ENCODE data around the gene RAI1.

RAI1 gene

GRCh38 chr17:17839791-17840707 lies 158.8 kb downstream of the RAI1 start (continued):
- TF ChIP-seq ZNF623 (tag by site-specific recombination; IDR thresholded peaks at IDR 0.05) (peak; percentile 23; the same call in 1 of the 2 replicates), RBAK (tag by site-specific recombination; IDR thresholded peaks at IDR 0.05) (no peak), ZNF521 (tag by site-specific recombination; IDR thresholded peaks at IDR 0.05) (no peak), KLF17 (tag by site-specific recombination; IDR thresholded peaks at IDR 0.05) (peak; percentile 66; the same call in 1 of the 2 replicates), OVOL3 (tag by site-specific recombination; IDR thresholded peaks at IDR 0.05) (no peak), TCF7L2 (IDR thresholded peaks at IDR 0.05; ENCODE audit: borderline replicate concordance, low read depth, low read length) (no peak), PRDM2 (tag by site-specific recombination; IDR thresholded peaks at IDR 0.05; ENCODE audit: borderline replicate concordance) (no peak), ZNF266 (tag by site-specific recombination; IDR thresholded peaks at IDR 0.05; ENCODE audit: low read depth) (no peak), ZNF335 (tag by site-specific recombination; conservative IDR thresholded peaks at IDR 0.05) (peak; percentile 71), ZNF548 (tag by site-specific recombination; IDR thresholded peaks at IDR 0.05) (no peak), ZNF211 (tag by site-specific recombination; IDR thresholded peaks at IDR 0.05; ENCODE audit: low read depth) (no peak), ZFP41 (tag by site-specific recombination; IDR thresholded peaks at IDR 0.05; ENCODE audit: borderline replicate concordance) (no peak), OSR2 (tag by site-specific recombination; IDR thresholded peaks at IDR 0.05) (peak; percentile 55), ZNF518A (tag by site-specific recombination; conservative IDR thresholded peaks at IDR 0.05; ENCODE audit: low read depth) (no peak), ZFP37 (tag by site-specific recombination; IDR thresholded peaks at IDR 0.05) (no peak), ZBTB17 (tag by site-specific recombination; IDR thresholded peaks at IDR 0.05) (peak; percentile 58; the same call in 1 of the 2 replicates), ZNF2 (tag by site-specific recombination; IDR thresholded peaks at IDR 0.05) (no peak), ZNF133 (tag by site-specific recombination; IDR thresholded peaks at IDR 0.05) (no peak), ZBTB21 (tag by site-specific recombination; IDR thresholded peaks at IDR 0.05) (no peak), ZNF791 (tag by site-specific recombination; IDR thresholded peaks at IDR 0.05) (no peak), ZSCAN4 (tag by site-specific recombination; IDR thresholded peaks at IDR 0.05) (no peak), ZNF704 (tag by site-specific recombination; IDR thresholded peaks at IDR 0.05) (no peak), ZNF221 (tag by site-specific recombination; IDR thresholded peaks at IDR 0.05; ENCODE audit: borderline replicate concordance) (no peak)

All from HEK293 (cell line).